Astrocyte of the cerebellum (primary cell): Measurements from ENCODE around the gene EFL1.
A peak's percentile ranks its signal among the peaks of the same experiment; 100 is the strongest.

ENCODE experiments used
- DNase-seq: peaks from one replicate; pipeline ENCODE4 v3.0.0-alpha.2; 2011; ENCODE audit warnings: low read depth
- H3K4me3 ChIP-seq: 2 replicates; pipeline ENCODE4 v1.5.1; 2011; ENCODE audit warnings: mild to moderate bottlenecking, low read depth, low read length, moderate library complexity
- CTCF ChIP-seq: IDR thresholded peaks from 2 replicates; pipeline ENCODE4 v1.5.1; 2012; ENCODE audit warnings: low read length, low read depth, moderate library complexity, mild to moderate bottlenecking; ENCODE audit errors: missing control alignments
- in situ Hi-C: cut with HindIII; loops from 2 replicates; pipeline ENCODE4 v1.10.0; 2017; ENCODE audit warnings: low sequenced_read_pairs

Gene EFL1

GRCh38 chr15:82132096-82132495, 130.4 kb downstream of the EFL1 start:
- H3K4me3 ChIP-seq, result no peak overlapping the region
- DNase-seq, result no peak
- no peak for TF ChIP-seq CTCF
- in situ Hi-C loops, result no loop called here

- TF ChIP-seq CTCF, result no peak
- DNase-seq, result no peak
- in situ Hi-C loops, result no loop called here
- no peak overlapping the region for H3K4me3 ChIP-seq
Observed at GRCh38 chr15:82130248-82130647, 132.3 kb downstream of the EFL1 start.

- peak; percentile 71 for DNase-seq
- in situ Hi-C loops, result no loop called here
- H3K4me3 ChIP-seq, result no peak overlapping the region
- TF ChIP-seq CTCF, result no peak
Observed at GRCh38 chr15:82129761-82130160, 132.8 kb downstream of the EFL1 start.

GRCh38 chr15:82129149-82129692, 133.3 kb downstream of the EFL1 start:
- H3K4me3 ChIP-seq, result no peak overlapping the region
- in situ Hi-C loops, result no loop called here
- TF ChIP-seq CTCF, result no peak
- no peak for DNase-seq

- in situ Hi-C loops, result no loop called here
- DNase-seq, result peak; percentile 8
- no peak for TF ChIP-seq CTCF
- no peak overlapping the region for H3K4me3 ChIP-seq
Observed at GRCh38 chr15:82128401-82129148, 134.0 kb downstream of the EFL1 start.

GRCh38 chr15:82127581-82127980, 135.0 kb downstream of the EFL1 start:
- TF ChIP-seq CTCF, result no peak
- no peak for DNase-seq
- no peak overlapping the region for H3K4me3 ChIP-seq
- in situ Hi-C loops, result no loop called here
